Lower lobe of right lung (tissue), 2 donors: Measurements from ENCODE around the gene ITM2C. TPM values are rescaled to one million over a fixed set of nuclear protein-coding genes. Genes with fewer than 3 reads are reported as not detected.

Experiments
- ATAC-seq, 2 donors: fragments of 200-7000 bp; cut with Tn5 transposase; one replicate each; pipeline ENCODE4 v1.9.1; 2020 to 2022; ENCODE audit warnings: mild to moderate bottlenecking in 2 of 2, moderate library complexity in 2 of 2
- DNase-seq: peaks from one replicate; pipeline ENCODE4 v3.0.0-alpha.2; 2020
- H3K27ac ChIP-seq: fragments of 200-600 bp; one replicate; pipeline ENCODE4 v1.8.0; 2022
- H3K27me3 ChIP-seq: fragments of 200-600 bp; one replicate; pipeline ENCODE4 v1.8.0; 2022; ENCODE audit warnings: low read depth
- H3K36me3 ChIP-seq: fragments of 200-600 bp; one replicate; pipeline ENCODE4 v1.8.0; 2022; ENCODE audit warnings: mild to moderate bottlenecking
- H3K4me1 ChIP-seq: fragments of 200-600 bp; one replicate; pipeline ENCODE4 v1.8.0; 2022
- H3K4me3 ChIP-seq: fragments of 200-600 bp; one replicate; pipeline ENCODE4 v1.8.0; 2022; ENCODE audit warnings: mild to moderate bottlenecking
- H3K9me3 ChIP-seq: fragments of 200-600 bp; one replicate; pipeline ENCODE4 v1.8.0; 2022
- intact Hi-C: fragments of 100-400 bp; cut with DNase I; formaldehyde crosslinking; loops from one replicate; pipeline ENCODE4 v1.11.0; 2022
- total RNA-seq: library from RNA; stranded (reverse); fragmentation: NEBNext Ultra II Directional; extraction: Animal tissue kit (Norgen Biotek cat#: 25700); gene quantifications from one replicate; pipeline ENCODE4 v1.2.1, GENCODE V29; 2021
- TF ChIP-seq, protein P1 (sequence below): fragments of 200-600 bp; IDR thresholded peaks from one replicate; pipeline ENCODE4 v1.8.0; 2022; ENCODE audit warnings: antibody characterized with exemption, mild to moderate bottlenecking
- donor health status: DM: no; HTN: yes; CAD: no; lungs with severe emphysema.

Gene ITM2C
- total RNA-seq, 1 donor from 2014 or later, result 27.6 TPM

DNA sequence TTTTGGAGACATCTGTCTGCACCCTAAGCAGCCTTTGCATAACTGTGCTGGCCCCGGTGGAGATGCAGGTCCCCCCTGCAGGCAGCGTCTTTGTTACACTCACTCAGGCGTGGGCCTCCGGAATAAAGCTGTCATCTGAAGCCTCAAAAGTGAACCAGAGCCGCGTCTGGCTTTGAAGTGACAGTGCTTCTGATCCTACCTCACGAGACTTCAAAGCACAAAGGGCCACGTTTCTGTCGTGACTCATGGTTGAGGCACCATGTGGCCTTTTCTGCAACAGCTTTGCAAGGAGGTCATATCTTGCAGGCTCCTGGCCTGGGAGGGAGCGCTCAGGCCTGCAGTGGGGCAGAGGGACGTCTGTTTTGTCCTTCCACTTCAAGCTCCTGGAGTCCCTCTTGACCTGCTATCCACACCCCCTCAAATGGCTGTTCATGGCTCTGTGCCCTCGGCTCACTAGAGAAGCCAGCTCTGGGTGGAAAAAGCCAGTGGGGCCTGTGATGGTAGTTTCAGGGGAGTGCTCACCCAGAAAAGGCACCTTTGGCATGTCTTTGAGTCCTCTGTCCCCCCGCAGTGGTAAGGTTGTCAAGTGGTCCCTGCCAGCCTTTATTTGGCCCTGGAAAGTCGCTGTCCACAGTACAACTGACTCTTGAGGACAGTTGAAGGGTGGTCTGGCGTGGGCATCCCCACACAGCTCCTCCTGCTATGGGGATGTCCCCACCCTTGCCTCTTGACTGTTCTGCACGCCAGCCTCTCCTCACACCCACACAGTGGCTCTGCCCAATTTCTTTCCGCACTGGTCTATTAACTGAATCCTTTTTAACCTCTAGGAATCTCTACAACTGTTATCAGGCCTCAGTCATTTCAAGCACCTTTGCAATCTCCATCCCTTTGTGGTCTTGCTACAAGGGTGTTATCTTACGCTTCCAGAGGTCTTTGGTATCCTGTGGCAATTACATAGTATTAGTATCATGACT, 41.0 kb downstream of the ITM2C start:
- no peak for DNase-seq
- ATAC-seq, result no peak
- H3K4me3 ChIP-seq, result no peak overlapping the region

DNA sequence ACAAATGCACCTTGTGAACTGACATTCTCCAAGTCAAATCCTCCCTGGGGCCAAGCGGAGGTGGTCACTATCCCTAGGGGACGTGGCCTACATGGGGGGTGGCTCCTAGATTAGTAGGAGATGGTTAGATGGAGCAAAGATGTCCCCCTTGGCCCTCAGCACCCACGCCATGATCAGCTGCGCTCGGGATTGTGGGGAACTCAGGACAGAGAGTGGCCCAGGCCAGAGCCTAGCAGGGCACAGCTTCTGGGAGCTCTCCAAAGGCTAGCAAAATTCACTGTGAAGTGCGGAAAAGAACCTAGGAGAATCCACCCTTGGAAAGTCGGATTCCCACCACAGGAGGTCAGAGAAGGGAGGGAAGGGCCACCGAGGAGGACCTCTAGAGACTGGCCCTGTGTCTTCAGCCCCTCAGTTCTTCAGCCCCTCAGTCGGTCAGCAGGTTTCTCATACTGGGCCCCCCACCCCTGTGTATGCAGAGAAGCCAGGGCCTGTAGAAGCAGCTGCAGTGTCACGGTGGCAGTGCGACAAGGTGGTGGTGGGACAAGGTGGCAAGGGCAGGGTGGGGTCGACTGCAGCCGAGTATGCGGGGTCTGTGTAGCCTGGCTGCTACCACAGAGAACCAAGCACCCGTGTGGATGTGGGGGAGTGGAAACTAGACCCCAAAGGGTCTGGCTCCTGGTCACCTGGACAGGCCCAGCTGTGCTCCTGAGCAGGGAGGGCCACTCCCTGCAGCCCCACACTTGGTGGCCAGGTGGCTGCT, 41.9 kb downstream of the ITM2C start:
- TF ChIP-seq, protein P1, sequence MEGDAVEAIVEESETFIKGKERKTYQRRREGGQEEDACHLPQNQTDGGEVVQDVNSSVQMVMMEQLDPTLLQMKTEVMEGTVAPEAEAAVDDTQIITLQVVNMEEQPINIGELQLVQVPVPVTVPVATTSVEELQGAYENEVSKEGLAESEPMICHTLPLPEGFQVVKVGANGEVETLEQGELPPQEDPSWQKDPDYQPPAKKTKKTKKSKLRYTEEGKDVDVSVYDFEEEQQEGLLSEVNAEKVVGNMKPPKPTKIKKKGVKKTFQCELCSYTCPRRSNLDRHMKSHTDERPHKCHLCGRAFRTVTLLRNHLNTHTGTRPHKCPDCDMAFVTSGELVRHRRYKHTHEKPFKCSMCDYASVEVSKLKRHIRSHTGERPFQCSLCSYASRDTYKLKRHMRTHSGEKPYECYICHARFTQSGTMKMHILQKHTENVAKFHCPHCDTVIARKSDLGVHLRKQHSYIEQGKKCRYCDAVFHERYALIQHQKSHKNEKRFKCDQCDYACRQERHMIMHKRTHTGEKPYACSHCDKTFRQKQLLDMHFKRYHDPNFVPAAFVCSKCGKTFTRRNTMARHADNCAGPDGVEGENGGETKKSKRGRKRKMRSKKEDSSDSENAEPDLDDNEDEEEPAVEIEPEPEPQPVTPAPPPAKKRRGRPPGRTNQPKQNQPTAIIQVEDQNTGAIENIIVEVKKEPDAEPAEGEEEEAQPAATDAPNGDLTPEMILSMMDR, result no peak
- no peak for ATAC-seq
- Histone ChIP-seq H3K9me3 (no peaks in the 10 kb centered on the region), H3K4me3 (no peak overlapping the region), H3K4me1 (no peaks in the 10 kb centered on the region), H3K36me3 (no peaks in the 10 kb centered on the region), H3K27me3 (peaks cover 4% of the 10 kb centered on the region), H3K27ac (no peak overlapping the region)
- intact Hi-C loops, result no loop called here
- DNase-seq, result no peak

More for the DNA sequence above, 41.0 kb downstream of the ITM2C start:
- Histone ChIP-seq H3K4me1 (no peaks in the 10 kb centered on the region), H3K9me3 (no peaks in the 10 kb centered on the region), H3K27me3 (peaks cover 4% of the 10 kb centered on the region), H3K27ac (no peak overlapping the region), H3K36me3 (no peaks in the 10 kb centered on the region)
- TF ChIP-seq, protein P1, result no peak
- intact Hi-C loops, result no loop called here

DNA sequence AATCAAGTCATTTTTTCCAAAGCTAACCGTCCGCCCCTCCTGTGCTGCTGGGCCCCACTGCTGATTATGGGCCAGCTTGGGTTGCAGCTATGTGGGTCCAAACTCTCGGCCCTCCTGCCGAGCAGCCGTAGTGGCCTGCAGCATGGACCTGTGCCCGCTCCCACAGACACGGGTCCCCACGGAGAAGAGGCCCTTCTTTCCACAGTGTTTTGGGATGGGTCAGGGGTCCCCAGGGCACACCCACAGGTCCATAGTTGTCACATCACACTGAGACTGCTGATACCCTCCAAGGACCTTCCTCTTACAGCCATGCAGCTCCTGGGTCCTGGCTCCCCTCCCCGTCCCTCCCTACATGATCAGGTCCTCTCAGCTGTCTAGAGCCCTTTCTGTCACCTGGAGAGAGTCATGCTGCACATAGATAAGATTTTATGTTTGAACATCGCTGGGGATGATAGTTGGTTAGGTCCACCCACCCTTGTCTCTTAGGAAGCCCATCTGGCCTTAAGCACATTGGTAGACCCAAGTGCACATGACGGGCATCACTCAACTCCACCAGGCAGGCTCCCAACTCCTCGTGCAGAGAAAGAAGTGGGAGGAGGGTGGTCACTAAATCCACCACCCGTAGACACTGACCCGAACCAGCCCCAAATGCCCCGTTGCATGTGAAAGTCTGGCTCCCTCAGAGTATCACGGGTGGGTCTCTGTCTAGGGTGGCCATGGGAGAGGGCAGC, 42.8 kb downstream of the ITM2C start:
- DNase-seq, result no peak
- ATAC-seq, result no peak
- H3K9me3 ChIP-seq, result no peaks in the 10 kb centered on the region
- no peaks in the 10 kb centered on the region for H3K4me1 ChIP-seq
- H3K27ac ChIP-seq, result no peak overlapping the region
- H3K4me3 ChIP-seq, result no peak overlapping the region
- TF ChIP-seq, protein P1, result no peak
- H3K27me3 ChIP-seq, result peaks cover 4% of the 10 kb centered on the region
- H3K36me3 ChIP-seq, result no peaks in the 10 kb centered on the region
- intact Hi-C loops, result no loop called here

DNA sequence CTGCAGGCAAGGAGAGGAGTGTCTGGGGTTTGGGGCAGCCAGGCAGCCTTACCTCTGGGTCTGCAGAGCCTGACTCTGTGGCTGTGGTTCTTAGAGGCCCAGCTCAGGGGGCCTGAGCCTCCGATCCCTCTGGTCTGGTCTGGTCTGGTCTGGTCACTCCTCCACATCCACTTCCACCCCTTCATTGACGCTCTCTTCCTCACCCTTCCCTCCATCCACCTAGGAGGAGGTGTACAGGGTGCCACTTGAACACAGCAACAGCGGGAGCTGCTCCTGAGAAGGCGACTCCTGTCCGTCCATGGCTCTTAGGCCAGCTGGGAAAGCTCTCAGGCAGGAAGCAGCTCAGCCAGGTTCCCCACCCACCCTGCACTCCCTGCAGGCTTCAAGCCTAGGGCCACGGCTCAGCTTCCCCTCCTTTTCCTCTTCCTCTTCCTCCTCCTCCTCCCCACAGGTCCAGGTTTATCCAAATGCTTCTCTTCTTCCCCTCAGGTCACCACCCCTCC, 43.4 kb downstream of the ITM2C start:
- no peak overlapping the region for H3K27ac ChIP-seq
- no peak overlapping the region for H3K4me3 ChIP-seq
- H3K9me3 ChIP-seq, result no peaks in the 10 kb centered on the region
- H3K36me3 ChIP-seq, result no peaks in the 10 kb centered on the region
- ATAC-seq (no peak), DNase-seq (no peak)
- intact Hi-C loops, result no loop called here
- H3K4me1 ChIP-seq, result no peaks in the 10 kb centered on the region
- TF ChIP-seq, protein P1, result no peak
- H3K27me3 ChIP-seq, result peaks cover 4% of the 10 kb centered on the region

DNA sequence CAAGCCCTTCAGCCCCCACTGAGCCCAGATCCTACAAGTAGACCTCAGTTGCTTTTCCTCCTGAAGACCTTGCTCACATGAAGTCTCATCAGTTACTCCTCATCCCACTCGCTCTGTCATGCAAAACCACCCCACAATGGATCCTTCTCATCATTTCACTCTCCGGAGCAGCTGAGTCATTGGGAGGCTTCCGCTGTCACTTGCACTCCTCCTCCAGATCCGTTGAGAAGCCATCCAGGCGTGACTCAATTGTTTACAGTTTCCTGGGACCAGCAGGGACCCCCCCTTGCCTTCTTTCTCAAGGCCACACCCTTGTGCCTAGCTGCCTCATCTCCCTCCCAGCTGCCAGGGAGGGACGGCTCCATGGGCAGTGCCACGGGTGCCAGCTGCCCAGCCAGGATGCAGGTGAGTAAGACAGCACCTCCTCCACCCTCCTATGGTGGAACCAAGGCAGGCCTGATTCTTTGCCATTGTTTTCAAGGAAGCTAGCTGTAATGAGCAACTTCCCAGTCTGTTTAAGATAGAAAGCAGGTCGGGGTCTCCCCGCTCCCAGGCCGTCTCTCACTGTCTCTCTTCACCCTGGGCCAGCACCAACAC, 44.0 kb downstream of the ITM2C start:
- intact Hi-C loops, result no loop called here
- no peak for DNase-seq
- no peaks in the 10 kb centered on the region for H3K4me1 ChIP-seq
- H3K4me3 ChIP-seq, result no peak overlapping the region
- H3K9me3 ChIP-seq, result no peaks in the 10 kb centered on the region
- H3K36me3 ChIP-seq, result no peaks in the 10 kb centered on the region
- H3K27ac ChIP-seq, result no peak overlapping the region
- H3K27me3 ChIP-seq, result peaks cover 4% of the 10 kb centered on the region
- TF ChIP-seq, protein P1, result no peak
- no peak for ATAC-seq
